Thymus (tissue), 11 donors: ENCODE measurements around the gene KLHL25. TPM values are rescaled to one million over a fixed set of nuclear protein-coding genes. Genes with fewer than 3 reads are reported as not detected.

Experiments
- DNase-seq, 9 donors: peaks; one replicate each; pipeline ENCODE4 v3.0.0-alpha.2; 2013; ENCODE audit warnings: low spot score in 9 of 9, low read depth in 6 of 9, missing footprints in 1 of 9
- H3K27ac ChIP-seq, 2 donors: one replicate each; pipeline ENCODE4 v1.5.1; 2013; ENCODE audit warnings: control low read depth in 1 of 2, low read depth in 1 of 2, low read length in 1 of 2, mild to moderate bottlenecking in 1 of 2, moderate library complexity in 1 of 2
- H3K27me3 ChIP-seq, 2 donors: one replicate each; pipeline ENCODE4 v1.5.1; 2013; ENCODE audit warnings: low read length in 1 of 2; ENCODE audit not compliant: control insufficient read depth in 2 of 2, insufficient read depth in 1 of 2
- H3K36me3 ChIP-seq, 2 donors: one replicate each; pipeline ENCODE4 v1.5.1; 2013; ENCODE audit warnings: low read length in 1 of 2, mild to moderate bottlenecking in 1 of 2, moderate library complexity in 1 of 2; ENCODE audit not compliant: control insufficient read depth in 2 of 2, insufficient read depth in 2 of 2
- H3K4me1 ChIP-seq, 2 donors: one replicate each; pipeline ENCODE4 v1.5.1; 2013; ENCODE audit warnings: low read length in 2 of 2; ENCODE audit not compliant: control insufficient read depth in 2 of 2, insufficient read depth in 2 of 2
- H3K4me3 ChIP-seq, 2 donors: one replicate each; pipeline ENCODE4 v1.5.1; 2013; ENCODE audit warnings: low read length in 2 of 2, control low read depth in 1 of 2, mild to moderate bottlenecking in 1 of 2
- H3K9me3 ChIP-seq, 2 donors: one replicate each; pipeline ENCODE4 v1.5.1; 2013; ENCODE audit warnings: low read length in 1 of 2, mild to moderate bottlenecking in 1 of 2; ENCODE audit not compliant: control insufficient read depth in 2 of 2, insufficient read depth in 1 of 2
- WGBS: extraction: QIAGEN DNeasy Blood & Tissue Kit; methylation state at CpG from one replicate; pipeline ENCODE4 v1.1.7; 2013; 5-methylcytosine and 5-hydroxymethylcytosine counted together
- polyA plus RNA-seq: library from polyadenylated mRNA; stranded (reverse); fragments of 200-250 nt; gene quantifications from one replicate; pipeline ENCODE4 v1.2.3, GENCODE V29; 2013
- total RNA-seq: library from RNA; stranded (reverse); fragments of 120-200 nt; gene quantifications from one replicate; pipeline ENCODE4 v1.2.4, GENCODE V29; 2013
- donor health status: healthy.

The KLHL25 gene
- total and polyA plus RNA-seq, 2 donors, result 3.2 to 3.7 TPM

DNA sequence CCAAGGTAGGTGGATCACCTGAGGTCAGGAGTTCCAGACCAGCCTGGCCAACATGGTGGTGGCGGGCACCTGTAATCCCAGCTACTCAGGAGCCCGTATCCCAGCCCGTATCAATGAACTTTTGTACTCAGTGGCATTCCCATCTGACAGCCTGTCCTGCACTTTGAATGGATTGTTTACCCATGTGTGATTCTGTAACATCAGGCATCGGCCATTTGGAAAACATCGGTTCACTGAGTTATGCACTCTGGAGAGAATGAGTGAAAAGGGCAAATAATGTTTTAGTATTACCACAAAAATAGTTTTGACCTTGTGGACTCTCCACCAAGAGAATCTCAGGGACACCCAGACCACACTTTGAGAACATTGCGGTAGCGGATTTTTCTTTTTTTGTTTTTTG is 13.6 kb downstream of the KLHL25 start:
- no peak for DNase-seq
- peaks cover 10 to 15% of the 10 kb centered on the region in 2 donors for H3K4me1 ChIP-seq
- WGBS, result 98% methylated on average over 7 of the region's 7 CpGs
- no peaks in the 10 kb centered on the region for H3K27me3 ChIP-seq
- no peaks in the 10 kb centered on the region for H3K9me3 ChIP-seq
- H3K36me3 ChIP-seq, result no peaks in the 10 kb centered on the region
- H3K4me3 ChIP-seq, result no peak overlapping the region
- no peak overlapping the region for H3K27ac ChIP-seq

DNA sequence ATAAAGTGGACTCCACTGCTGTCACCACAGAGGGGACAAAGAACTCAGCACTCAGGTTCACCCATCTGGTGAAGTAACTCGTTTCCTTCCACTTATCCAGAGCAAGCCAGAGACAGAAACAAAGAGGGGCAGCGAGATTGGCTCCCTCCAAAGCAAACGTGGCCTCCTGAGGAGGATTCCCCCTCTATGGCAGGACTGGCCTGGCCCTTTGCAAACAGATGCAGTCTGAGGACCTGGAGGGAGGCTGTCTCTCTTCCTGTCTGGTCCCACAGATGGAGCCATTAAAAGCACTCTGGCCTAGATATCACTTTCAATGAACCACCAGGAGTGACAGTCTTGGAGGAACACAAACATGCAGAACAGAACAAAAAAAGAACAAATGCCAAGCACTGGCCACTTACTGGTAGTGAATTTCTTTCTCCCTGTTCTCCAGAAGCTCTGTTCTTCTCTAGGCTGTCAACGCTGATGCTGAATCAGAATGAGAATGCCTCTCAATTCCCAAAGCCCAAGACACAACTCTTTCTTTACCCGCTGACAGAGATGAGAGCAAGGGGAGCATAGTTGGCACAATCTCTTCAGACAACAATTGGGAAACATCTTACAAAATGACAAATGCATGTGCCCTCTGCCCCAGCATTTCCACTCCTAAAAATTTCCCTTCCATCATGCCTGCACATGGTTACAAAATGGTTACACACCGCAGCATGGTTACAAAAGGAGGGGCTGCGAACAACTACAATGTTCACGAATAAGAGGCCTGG is 14.3 kb downstream of the KLHL25 start:
- H3K27me3 ChIP-seq, result no peaks in the 10 kb centered on the region
- H3K9me3 ChIP-seq, result no peaks in the 10 kb centered on the region
- H3K27ac ChIP-seq, result no peak overlapping the region
- WGBS, result 97% methylated on average over 8 of the region's 8 CpGs
- H3K36me3 ChIP-seq, result no peaks in the 10 kb centered on the region
- no peak overlapping the region for H3K4me3 ChIP-seq
- DNase-seq, result no peak
- peaks cover 3 to 8% of the 10 kb centered on the region in 2 donors for H3K4me1 ChIP-seq

DNA sequence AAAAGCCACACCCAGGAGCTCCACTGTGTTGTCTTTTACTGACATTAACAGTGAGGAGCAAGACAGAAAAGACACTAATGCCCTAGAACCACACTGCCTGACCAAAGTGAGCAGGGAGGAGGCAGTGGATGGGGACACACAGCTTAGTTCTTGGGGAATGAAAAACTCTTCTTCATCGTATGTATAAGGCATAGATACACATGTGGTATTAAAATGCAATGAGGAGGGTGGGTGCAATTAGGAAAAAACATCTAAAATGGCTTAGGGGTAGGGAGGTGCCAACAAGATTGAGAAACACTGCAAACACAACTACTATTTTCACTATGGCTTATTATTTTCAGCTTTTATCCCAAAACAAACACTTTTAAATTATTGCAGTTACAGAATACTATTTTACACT is 15.5 kb downstream of the KLHL25 start:
- Histone ChIP-seq H3K27ac (no peak overlapping the region), H3K36me3 (no peaks in the 10 kb centered on the region)
- 95% methylated on average over 1 of the region's 1 CpG for WGBS

DNA sequence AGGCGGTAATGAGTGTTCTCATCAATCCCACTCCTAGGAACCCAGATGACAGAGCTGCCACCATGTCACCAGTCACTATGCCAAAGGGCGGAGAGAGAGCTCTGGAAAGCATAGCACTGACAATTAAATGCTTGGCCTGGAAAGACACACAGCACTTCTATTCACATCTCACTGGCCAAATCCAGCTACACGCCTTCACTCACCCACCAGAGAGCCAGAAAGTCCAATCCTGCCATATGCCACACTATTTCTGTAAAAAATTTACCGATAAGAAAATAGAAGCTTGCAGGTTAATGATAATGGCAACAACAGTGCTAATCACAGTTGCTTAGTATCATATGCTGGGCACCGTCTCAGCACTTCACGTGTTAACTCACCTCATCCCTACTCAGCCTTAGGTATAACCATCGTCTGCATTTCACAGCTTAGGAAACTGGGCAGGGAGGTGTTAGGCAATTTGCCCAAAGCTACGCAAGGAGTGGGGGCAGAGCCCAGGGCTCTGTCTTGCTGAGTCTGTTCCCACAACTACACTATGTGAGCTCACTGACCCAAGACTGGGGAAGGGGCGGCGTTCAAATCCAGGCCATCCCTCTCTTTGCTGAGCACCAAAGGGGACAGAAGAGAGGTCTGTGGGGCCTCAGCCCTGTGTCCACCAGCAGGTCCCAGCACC is 16.5 kb downstream of the KLHL25 start:
- no peak overlapping the region for H3K27ac ChIP-seq
- no peaks in the 10 kb centered on the region for H3K4me1 ChIP-seq
- no peaks in the 10 kb centered on the region for H3K9me3 ChIP-seq
- DNase-seq, result no peak
- no peaks in the 10 kb centered on the region for H3K27me3 ChIP-seq
- H3K36me3 ChIP-seq, result no peaks in the 10 kb centered on the region
- no peak overlapping the region for H3K4me3 ChIP-seq
- WGBS, result 87% methylated on average over 10 of the region's 10 CpGs

More for the DNA sequence above, 15.5 kb downstream of the KLHL25 start:
- H3K4me1 ChIP-seq, result no peaks in the 10 kb centered on the region
- H3K4me3 ChIP-seq, result no peak overlapping the region
- H3K9me3 ChIP-seq, result no peaks in the 10 kb centered on the region
- DNase-seq, result no peak
- no peaks in the 10 kb centered on the region for H3K27me3 ChIP-seq

DNA sequence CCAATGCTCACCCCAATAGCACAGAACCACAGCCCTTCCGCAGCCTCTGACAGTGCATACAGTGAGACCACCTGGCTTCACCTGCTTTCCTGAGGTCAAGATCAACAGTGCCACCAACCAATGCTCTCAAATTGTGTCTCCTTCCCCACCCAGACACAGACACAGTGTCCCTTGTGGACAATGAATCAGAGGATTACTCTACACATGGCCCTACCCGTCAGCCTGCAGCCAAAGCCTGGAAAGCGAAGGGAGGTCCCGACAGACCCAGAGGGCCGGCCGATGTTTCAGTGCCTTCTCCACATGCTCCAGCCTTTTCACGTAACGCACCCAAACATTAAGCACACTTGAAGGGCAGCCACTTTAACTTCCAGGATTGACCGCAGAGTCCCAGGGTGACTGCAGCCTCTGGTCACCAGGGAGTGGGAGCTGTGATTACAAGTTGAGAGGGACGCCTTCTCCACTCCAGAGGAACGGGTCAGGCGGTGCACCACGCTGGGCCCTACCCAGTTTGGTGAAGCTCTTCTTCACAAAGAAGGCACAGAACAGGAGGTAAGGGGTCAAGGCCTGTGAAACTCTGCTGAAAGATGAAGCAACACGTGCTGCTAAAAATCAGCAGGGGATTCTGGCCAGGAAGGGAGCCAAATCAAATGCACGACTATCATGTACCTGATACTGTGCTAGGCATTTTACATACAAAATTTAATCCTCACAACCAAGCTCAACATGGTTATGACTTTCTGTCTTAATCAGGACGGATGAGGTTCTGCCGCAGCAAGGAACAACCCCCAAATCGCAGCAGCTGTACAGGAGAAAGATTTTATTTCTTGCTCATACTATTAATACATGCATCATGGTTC is 17.2 kb downstream of the KLHL25 start:
- Histone ChIP-seq H3K27me3 (no peaks in the 10 kb centered on the region), H3K36me3 (no peaks in the 10 kb centered on the region), H3K4me3 (no peak overlapping the region), H3K4me1 (no peaks in the 10 kb centered on the region), H3K27ac (no peak overlapping the region), H3K9me3 (no peaks in the 10 kb centered on the region)
- DNase-seq, result no peak
- WGBS, result 97% methylated on average over 18 of the region's 18 CpGs

DNA sequence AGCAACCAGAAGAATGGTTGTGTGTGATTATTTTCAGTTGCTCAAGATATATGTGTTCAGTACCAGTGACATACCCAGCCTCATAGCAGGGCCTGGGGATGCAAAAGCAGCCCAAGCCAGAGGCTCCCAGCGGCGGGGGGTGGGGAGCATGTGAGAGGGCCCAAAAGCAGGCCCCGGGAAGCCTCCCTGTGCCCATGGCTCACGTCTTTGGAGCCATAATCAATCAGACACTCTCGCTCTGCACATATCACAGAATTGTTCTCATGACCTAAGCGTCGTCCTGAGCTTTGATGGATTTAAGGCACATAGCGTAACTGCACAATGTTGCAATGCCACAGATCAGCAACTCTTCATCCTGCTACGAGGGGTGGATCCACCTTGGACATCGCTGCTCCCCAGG is 20.8 kb downstream of the KLHL25 start:
- WGBS, result 97% methylated on average over 10 of the region's 10 CpGs
- no peaks in the 10 kb centered on the region for H3K27me3 ChIP-seq
- DNase-seq, result no peak
- H3K9me3 ChIP-seq, result peaks cover 1 to 2% of the 10 kb centered on the region in 2 donors
- H3K27ac ChIP-seq, result no peak overlapping the region
- peaks cover 0 to 4% of the 10 kb centered on the region in 2 donors for H3K36me3 ChIP-seq
- H3K4me3 ChIP-seq, result no peak overlapping the region
- no peaks in the 10 kb centered on the region for H3K4me1 ChIP-seq

DNA sequence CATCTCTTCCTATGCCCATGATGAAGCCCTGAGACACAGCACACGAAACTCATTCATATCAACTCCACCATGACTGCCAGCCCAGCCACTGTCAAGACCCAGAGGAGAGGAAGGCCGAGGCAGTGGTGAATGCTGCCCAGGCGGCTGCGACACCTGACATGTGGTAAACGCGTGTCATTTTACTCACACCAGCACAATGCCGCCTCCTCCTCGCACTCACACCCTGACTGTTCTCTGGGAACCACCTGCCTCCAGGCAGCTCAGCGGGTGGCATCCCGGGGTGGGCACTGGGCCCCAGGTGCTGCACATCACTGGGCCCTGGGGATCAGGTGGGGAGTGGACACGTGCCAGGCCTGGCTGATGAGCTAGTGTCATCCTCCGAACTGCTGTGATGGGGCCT is 21.5 kb downstream of the KLHL25 start:
- 90% methylated on average over 12 of the region's 12 CpGs for WGBS
- H3K27ac ChIP-seq, result no peak overlapping the region
- H3K27me3 ChIP-seq, result no peaks in the 10 kb centered on the region
- peaks cover 0 to 11% of the 10 kb centered on the region in 2 donors for H3K36me3 ChIP-seq
- no peak for DNase-seq
- H3K4me3 ChIP-seq, result no peak overlapping the region
- H3K9me3 ChIP-seq, result peaks cover 1 to 4% of the 10 kb centered on the region in 2 donors
- H3K4me1 ChIP-seq, result no peaks in the 10 kb centered on the region

DNA sequence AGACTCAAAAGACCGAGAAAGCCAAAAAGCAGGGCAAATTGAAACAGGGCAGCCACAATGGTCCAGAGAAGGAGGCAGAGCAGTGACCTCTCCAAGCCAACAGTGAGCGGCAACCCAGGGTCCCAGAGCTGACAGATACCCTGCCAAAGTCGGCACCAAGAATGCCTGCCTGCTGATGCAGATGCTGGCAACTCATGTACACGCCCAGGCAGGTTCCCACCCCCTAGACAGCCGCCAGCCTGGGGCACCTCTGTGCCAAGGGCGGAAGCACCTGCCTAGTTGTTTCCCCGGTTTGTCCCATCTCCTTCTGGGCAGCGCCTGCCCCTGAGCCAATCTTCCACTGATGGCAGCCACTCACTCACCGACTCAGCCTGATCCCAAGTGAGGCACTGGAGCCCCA is 22.1 kb downstream of the KLHL25 start:
- peaks cover 1 to 4% of the 10 kb centered on the region in 2 donors for H3K9me3 ChIP-seq
- no peak overlapping the region for H3K4me3 ChIP-seq
- H3K27ac ChIP-seq, result no peak overlapping the region
- H3K27me3 ChIP-seq, result no peaks in the 10 kb centered on the region
- H3K4me1 ChIP-seq, result no peaks in the 10 kb centered on the region
- peaks cover 0 to 15% of the 10 kb centered on the region in 2 donors for H3K36me3 ChIP-seq
- DNase-seq, result no peak
- 96% methylated on average over 9 of the region's 9 CpGs for WGBS
